Activated T-cell treated with anti-CD3 and anti-CD28 coated beads, Interleukin-2, amount 50 U/mL, for 1 hour (primary cell): ENCODE data around the gene IFT27.

Experiments
- DNase-seq: peaks from one replicate; pipeline ENCODE4 v3.0.0-alpha.2; 2020

The IFT27 gene, protein sequence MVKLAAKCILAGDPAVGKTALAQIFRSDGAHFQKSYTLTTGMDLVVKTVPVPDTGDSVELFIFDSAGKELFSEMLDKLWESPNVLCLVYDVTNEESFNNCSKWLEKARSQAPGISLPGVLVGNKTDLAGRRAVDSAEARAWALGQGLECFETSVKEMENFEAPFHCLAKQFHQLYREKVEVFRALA

DNA sequence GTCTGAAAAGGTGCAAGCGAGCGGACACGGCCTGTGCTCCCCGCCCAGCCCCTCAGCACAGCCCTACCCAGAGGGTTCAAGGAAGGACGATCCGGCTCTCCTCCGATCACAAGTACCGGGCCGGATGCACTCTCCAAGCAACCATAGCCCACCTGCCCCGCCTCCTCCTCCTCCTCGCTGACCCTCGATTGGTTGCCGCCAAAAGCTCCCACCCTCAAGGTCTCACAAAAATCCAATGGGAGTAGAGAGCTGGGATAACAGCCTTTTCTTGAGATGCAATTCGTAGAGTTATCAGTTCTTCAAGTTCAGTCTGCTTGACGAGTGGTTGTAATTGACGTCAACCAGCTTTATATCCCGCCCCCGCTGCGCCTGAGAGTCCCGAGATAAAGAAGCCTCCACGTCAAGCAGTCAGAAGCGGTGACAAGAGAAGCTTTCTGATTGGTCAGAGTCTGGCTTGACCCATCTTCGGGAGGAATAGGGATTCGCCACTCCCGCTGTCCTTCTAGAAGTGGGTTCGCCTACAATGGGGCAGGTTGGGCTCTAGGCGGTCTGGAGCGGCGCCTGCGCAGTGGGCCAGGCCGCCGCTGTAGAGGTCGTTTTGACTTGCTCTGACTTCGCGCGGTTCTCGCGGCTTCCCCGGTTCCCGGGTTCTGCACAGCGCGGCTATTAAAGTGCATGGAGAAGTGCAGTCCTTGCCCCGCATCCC, at the start of gene IFT27:
Gene IFT27, minus strand, starts transcription at position 156 of the 706 bp plus-strand sequence. CDS start 412 bp downstream, outside the sequence.
- DNase-seq, result peak; percentile 88

DNA sequence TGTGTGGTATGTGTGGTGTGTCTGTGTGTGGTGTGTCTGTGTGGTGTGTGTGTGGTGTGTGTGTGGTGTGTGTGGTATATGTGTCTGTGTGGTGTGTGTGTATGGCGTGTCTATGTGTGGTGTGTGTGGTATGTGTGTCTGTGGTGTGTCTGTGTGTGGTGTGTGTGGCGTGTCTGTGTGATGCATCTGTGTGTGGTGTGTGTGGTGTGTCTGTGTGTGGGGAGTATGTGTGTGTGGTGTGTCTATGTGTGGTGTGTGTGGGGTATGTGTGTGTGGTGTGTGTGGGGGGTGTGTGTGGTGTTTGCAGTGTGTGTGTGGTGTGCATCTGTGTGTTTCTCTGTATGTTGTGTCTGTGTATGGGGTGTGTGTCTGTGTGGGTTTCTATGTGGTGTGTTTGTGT, 48.7 kb upstream of the IFT27 start:
- DNase-seq, result no peak

DNA sequence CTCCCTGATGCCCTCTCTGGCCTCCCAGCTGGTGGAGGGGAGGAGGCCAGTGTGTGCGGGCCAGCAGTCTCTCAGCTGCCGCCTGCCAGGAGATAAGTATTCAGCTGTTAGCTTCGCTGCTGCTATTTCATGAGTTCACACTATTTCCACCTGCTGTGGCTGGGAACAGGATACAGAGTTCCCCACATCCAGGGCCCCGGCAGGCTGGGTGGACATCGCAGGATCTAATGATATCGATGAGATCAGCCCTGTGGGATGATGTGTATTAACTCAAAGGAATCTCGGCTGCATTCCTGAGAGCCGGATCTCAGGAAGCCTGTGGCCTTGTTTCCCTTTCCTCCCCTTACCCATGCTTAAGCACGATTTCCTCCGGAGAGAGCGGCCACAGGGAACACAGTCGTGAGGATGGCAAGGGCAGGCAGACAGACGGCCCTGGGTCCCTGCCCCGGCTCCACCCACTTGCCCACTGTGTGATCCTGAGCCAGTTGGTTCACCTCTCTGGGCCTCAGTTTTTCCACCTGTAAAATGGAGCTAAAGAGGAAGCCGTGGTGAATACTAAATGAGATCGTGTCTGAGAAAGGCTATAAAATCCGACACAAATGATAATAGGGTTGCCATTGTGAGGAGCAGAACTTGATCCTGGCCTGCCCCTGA, 47.4 kb upstream of the IFT27 start:
- no peak for DNase-seq

DNA sequence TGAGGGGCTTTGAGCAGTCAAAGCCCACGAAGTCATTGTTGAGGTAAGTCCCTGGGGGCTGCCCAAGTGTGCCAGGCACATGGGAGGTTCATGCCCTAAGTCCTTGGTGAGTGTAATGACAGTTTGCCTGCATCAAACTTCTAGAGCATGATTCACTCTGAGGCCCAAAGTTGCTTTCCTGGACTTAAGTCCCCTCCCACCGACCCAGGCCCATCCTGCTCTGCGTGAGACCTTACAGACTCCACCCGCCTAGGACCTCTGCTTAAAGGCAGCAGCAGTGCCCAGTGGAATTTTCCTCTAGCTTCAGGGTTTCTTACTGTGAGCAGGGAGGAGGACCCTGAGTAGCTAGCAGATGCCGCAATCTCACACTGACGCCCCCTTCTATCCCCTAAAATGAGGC, 46.7 kb upstream of the IFT27 start:
- no peak for DNase-seq

DNA sequence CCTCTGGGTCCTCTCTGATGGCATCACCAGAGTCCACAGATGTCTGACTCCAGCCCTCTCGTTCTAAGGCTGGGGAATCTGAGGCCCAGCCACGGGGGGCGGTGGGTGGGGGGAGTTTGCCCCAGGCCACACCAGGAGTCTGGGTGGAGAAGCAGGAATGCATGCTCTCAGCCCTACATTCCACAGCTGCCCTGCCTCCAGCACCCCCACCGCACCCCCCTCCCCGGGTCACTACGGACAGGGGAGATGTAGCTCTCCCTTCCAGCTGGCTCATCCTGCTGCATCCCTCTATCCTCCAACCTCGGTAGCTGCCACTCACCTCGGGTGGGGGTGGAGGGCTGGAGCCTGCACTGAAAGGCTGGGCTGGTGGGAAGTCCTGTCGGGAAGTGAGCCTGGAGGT, 43.2 kb upstream of the IFT27 start:
- no peak for DNase-seq

DNA sequence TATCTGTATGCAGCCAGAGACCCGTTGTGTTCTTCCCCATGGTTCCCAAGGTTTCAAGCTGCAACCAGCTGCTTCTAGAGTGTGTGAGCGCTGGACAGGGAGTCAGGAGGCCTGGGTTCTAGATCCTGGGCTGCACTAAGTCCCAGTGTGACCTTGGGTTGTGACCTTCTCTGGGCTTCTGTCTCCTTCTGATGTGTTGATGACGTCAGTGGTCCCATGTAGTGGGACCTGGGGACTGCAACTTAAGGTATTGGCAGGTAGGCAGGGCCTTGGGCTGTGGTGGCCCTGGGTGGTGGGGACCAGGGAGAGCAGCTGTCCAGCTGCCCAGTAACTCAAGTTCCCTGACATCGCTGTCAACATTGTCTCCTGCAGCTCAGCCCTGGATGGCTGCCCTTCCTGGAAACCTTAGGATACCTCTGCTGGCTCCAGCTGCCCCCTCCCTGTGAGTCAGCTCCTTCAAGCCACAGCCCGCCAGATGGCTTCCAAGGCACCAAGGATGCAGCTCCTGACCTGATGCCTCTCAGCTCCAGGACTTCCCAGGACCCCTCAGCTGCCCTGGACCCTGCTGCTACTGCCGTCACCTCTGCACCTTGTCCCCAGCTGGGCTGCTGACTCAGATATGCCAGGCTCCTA, 42.2 kb upstream of the IFT27 start:
- DNase-seq, result no peak

DNA sequence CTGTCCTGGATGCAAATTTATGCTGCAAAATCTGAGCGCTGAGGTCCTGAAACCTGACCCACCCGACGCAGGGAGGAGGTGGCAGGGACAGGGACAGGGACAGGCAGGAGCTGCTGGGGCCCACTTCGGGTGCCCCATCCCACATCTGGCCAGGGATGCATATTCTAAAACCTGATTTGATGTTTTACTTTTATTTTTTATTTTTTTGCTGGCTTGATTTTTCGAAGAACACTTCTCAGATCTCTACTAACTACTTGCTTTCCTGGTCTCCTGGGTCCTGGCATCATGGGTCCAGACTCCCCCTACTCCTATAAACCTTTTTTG, 41.6 kb upstream of the IFT27 start:
- DNase-seq, result no peak

DNA sequence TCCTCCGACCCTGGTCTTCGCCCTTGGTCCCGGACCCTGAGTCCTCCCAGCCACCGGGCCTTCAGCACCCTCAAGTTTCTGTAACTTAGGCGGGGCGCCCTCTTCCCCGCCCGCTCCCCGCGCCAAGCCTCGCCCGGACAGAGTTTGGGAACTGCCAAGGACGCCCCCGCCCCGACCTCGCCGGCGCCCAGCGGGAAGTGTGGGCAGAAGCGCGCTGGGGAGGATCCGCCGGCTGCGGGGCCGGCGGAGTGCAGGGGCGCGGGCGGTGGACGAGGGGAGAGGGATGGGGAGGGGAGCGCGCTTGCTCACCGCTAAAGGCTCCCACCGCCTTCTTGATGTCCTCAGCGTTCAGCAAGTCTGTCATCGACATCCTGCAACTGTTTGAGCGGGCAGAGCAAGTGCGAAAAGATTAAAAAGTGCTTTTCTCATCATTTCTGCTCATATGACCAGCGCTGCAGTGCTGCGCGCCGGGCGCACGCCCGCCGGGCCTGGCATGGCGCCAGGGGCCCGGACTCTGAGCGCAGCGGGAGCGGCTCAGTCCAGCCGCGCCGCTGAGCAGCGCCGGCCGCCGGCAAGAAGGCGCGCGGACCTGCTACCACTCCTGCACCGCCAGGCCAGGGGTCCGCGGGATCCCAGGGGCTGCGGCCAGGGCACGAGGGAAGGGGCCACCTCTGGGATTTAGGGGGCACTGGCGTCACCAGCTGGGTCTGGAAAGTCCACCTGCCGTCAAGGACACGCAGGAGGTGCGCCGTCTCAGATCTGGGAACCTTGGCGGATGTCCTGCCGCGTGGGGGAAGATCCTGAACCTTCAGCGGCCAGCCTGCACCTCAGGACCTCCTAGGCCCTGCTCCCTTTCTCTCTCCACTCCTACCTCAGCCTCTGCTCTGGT, 41.0 kb upstream of the IFT27 start, which contains the start of gene PVALB:
Gene PVALB, minus strand, starts transcription at position 400 of the 889 bp plus-strand sequence. Its CDS starts 30 bp downstream, at position 370.
- no peak for DNase-seq

DNA sequence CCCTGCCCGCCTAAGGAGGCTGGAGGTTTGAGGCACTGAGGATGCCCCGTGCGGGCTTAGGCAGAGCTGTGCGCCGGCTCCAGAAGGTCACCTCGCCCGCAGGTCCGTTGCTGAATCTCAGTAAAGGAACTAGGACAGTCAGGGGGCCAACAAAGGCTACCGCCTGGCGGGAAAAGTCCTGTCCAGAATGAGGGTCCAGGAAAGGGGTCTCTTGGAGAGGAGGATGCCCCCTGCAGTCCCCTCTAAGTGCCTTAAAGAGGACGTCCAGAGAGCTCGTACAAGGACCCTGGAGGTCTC, 40.4 kb upstream of the IFT27 start:
- no peak for DNase-seq

DNA sequence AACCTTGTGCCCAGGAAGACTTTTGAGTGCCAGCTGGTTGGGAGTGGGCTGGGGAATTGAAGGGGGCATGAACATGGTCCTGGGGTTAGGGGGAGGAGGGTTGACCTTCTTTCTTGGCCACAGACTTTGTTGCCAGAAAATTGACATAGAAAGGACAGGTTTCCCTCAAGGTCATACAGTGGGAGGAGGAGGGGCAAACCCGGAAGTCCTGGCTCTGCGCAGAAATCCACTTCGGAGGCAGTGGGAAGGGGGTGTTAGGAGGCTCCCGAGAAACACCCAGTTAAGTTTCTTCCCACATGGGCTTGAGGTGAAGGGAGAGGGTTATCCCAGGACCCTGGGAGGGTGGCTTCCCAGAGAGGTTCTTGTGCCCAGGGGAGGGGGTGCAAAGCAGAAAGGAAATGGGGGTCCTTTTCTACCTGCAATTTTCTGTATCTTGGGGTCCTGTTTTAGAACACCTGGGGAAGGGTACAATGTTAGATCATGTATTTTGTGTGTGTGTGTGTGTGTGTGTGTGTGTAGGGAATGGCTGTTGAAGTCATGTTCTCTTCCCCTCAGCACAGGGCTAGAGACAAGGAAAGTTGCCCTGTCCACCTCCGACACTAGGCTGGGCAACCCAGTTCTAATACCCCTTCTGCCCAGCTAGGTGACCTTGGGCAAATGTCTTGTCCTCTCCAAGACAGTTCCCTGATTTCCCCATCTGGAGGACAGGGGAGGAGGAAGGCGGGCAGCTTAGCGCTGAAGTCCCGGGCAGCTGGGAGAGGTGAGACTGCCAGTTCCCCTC, 39.8 kb upstream of the IFT27 start:
- no peak for DNase-seq

DNA sequence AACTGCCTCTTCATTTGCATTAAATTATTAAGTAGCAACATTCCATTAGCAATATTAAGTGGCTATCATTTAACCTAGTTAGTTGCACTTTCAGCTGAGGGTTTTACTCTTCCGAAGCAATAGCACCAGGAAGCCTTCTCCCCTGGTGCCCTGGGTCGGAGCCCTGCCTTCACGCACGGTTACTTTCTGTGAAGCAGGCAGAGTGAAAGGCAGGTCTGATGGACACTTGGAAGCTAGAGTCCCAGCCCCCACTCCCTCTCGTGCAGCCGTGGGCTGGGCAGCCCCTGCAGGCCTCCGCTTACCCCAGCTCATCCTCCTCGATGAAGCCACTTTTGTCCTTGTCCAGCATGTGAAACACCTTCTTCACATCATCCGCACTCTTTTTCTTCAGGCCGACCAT, 38.9 kb upstream of the IFT27 start:
- DNase-seq, result no peak

DNA sequence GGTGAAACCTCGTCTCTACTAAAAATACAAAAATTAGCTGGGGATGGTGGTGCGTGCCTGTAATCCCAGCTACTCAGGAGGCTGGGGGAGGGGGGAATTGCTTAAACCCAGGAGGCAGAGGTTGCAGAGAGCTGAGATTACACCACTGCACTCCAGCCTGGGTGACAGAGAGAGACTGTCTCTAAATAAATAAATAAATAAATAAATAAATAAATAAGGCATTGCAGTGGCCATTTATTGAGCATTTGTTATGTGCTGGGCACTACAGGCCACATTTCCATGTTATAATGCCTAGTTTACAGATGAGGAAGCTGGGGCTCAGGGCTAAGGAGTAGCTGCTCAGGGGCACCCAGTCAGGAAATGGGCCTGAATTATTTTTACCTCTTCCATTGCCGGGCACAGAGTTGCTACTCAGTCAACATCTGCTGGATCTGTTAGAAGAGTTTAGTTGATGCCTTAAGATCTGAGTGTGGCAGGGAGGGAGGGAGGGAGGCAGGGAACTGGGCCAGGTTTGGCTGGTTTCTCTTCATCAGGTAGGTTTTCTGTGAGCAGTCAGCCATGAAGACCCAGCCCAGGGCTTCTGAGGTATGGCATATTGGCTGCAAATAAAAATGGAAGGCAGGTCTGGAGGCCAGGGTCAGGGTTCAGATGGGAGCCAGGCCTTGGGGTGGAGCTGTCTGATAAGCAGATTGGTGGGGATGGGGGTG, 35.3 kb upstream of the IFT27 start:
- no peak for DNase-seq

DNA sequence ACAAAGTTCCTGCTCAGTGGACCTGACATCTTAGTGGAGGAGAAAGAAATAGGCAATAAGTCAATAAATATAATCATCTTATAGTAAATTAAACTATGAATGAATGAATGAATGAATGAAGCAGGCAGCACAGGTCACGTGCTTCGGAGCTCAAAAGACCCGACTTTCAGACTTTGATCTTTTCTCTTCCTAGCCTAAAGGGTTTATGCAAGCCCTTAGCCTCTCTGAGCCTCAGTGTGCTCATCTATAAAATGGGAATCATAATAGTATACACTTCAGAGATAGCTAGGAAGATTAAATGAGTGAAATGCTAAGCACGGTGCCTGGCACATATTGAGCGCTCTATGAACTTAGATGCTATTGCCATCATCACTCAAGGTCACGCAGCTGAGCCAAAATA, 33.4 kb upstream of the IFT27 start:
- DNase-seq, result no peak

DNA sequence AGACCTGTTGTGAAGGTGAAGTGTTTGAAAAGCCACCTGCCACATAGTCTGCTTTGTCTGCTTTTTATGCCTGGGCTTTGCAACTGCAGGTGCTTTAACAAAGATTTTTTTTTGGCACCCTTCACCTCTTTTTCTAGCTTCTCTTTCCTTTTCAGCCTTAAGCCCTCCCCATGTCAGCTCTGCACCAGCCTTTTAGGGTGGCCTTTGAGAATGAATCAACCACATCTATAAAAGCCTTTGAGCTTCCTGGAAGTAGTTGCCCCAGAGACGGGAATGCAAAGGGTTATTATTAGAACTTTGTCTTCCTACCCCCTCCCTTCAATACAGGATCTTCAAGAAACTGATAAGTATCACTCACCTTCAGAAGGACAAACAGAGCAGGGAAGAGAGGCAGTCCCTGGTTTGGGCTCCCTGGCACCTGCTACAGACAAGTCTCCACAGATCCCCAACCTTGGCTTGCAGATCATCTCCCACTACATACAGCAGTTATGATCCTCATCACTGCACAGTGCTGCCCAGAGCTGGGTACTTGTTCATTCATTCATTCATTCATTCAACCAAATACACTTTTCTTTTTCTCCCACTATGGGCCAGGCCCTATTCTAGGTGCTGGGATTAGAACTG, 32.9 kb upstream of the IFT27 start:
- no peak for DNase-seq

DNA sequence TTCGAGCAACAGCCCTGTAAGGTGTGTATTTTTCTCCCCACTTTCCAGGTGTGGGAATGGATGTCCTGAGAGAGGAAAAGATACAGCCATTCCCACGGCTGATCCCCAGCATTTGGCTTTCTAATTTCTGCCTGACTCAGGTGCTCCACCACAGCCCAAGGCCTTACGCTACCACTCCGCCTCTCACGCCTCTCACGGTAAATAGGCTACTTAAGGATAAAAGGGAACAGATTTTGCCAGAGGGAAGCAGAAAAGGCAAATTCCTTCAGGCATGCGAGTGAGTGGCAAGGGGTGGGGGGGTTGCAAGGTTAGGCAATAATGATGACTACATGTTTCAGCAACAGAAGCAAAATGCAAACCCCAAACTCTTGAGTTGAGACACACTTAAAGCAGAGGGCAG, 31.7 kb upstream of the IFT27 start:
- DNase-seq, result no peak

DNA sequence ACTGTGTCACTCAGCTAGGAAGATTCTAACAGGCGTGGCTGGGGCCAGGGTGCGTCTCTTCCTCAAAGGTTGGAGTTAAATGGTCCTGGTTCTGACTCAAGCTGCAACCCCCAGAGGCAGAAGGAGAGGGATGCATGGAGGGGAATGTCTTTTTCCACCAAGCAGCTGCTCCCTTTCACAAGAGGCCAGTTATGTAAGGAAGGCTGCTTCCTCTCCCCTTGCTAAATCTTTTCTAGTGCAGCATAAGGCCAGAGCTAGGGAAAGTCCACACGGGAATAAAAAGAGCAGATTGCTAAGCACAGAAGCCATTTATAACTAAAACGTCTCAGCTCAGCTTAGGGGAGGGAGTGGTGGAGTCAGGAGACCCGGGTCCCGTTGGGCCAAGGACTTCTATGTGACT, 30.9 kb upstream of the IFT27 start:
- DNase-seq, result no peak

DNA sequence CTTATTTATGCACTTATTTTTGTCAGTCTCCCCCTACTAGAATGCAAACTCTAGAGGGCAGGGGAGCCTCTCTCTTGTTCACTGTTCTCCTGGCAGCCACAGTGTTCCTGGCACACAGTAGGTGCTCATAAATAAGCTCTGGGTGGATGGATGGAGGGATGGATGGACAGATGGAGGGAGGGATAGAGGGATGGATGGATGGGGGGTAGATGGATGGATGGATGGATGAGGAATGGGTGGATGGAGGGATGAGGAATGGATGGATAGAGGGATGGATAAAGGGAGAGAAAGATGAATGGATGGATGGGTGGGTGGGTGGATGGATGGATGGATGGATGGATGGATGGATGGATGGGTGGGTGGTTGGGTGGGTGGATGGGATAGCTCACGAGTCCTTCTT, 27.4 kb upstream of the IFT27 start:
- no peak for DNase-seq

DNA sequence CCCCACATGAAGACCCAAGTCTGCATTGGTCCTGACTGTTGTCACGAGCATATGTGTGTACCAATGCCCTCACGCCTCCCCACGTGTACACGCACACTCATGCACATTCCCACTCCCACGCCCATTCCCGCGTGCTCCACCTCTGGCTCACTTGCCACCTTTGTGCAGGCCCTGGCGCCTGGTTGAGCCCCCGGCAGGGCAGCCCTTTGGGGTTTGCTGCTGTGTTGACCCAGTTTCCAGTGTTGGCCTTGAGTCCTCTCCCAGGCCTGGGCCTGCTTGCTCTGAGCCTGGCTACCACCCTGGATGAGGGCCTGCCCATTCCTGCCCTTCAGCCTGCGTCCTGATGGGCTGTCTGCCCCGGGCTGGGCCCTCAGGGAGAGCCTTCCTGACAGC, 22.8 kb upstream of the IFT27 start:
- DNase-seq, result no peak

DNA sequence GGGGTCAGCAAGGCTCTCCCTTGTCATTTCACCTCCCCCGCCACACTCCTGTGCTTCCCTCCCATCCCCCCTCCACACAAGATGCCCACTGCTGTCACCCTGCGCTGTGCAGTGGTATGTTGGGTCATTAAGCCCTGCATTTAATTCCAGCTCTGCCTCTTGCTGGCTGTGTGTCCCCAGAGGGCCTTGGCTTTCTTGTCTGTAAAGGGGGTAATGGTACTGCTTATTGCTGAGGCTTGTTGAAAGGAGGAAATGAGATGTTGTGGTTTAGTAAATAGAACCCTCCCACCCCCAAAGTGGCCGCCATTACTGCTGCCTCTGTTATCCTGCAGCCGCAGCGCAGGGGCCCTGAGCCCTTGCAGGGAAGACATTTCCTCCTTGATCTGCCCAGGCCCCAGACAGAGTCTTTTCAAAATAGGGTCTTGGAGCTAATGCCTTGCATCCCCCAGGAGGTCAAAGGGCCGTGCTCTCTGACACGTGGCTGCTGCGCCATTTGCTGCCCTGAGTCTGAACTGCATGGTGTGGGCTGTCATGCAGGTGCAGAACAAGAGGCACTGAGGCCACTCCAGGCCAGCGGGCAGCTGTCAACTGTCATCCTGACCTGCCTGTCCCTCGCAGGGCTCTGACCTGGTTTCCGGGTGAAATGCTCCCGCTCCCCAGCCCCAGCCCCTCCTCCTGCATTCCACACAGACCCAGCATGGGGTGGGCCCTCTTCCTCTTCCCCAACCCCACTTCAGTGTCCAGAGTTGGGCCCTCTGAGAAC, 22.2 kb upstream of the IFT27 start:
- no peak for DNase-seq

DNA sequence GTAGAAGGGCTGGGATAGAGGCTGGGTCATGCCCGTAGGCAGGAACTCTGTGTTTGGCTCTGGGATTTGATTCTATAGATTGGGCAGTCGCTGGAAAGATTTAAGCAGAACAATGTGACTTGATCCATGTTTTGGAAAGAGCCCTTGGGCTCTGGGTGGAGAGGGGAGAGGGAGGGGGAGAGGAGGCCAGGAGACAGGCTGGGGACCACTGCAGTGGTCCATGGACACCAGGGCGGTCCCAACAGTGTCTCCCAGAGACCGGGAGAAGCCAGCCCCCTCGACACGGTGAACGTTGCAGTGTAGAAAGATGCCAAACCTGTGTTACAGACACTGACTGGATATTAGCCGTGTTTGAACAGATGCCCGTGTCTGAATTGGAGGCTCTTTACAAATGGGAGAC, 21.5 kb upstream of the IFT27 start:
- DNase-seq, result no peak
